EL (cell line): Measurements from ENCODE around the gene NFS1.
A peak's percentile ranks its signal among the peaks of the same experiment; 100 is the strongest.
"Not testable (repeated sequence)": the region's sequence is repeated elsewhere in the genome, so short reads cannot be mapped to it uniquely, and the experiment has no call there.

Experiments
- DNase-seq: peaks from one replicate; pipeline ENCODE4 v3.0.0-alpha.2; 2016

The NFS1 gene

GRCh38 chr20:35706591-35707529, 7.7 kb upstream of the NFS1 start:
- DNase-seq = not testable (repeated sequence)

- DNase-seq = not testable (repeated sequence)
These were observed 6.7 kb upstream of the NFS1 start for GRCh38 chr20:35705894-35706293.

GRCh38 chr20:35704514-35705261, 5.5 kb upstream of the NFS1 start:
- no peak for DNase-seq

- no peak for DNase-seq
These were observed 3.9 kb upstream of the NFS1 start for GRCh38 chr20:35702824-35703695.

GRCh38 chr20:35702051-35702823, 3.1 kb upstream of the NFS1 start:
- peak; percentile 34 for DNase-seq

GRCh38 chr20:35700625-35701148, 1.5 kb upstream of the NFS1 start:
- DNase-seq = no peak

GRCh38 chr20:35699957-35700624, 939 bp upstream of the NFS1 start:
- no peak for DNase-seq

GRCh38 chr20:35698298-35699126, 640 bp downstream of the NFS1 start:
- DNase-seq = no peak

GRCh38 chr20:35697696-35698297, 1.4 kb downstream of the NFS1 start:
- DNase-seq = no peak

GRCh38 chr20:35695978-35696377, 3.2 kb downstream of the NFS1 start:
- DNase-seq = no peak

- no peak for DNase-seq
These were observed 3.9 kb downstream of the NFS1 start for GRCh38 chr20:35695245-35695749.

GRCh38 chr20:35690265-35690664, 8.9 kb downstream of the NFS1 start:
- DNase-seq = no peak

GRCh38 chr20:35686872-35687271, 12.3 kb downstream of the NFS1 start:
- not testable (repeated sequence) for DNase-seq

GRCh38 chr20:35685368-35685767, 13.8 kb downstream of the NFS1 start:
- not testable (repeated sequence) for DNase-seq

GRCh38 chr20:35681960-35682359, 17.2 kb downstream of the NFS1 start:
- DNase-seq = no peak

GRCh38 chr20:35680452-35681183, 18.5 kb downstream of the NFS1 start:
- no peak for DNase-seq

- no peak for DNase-seq
These were observed 24.2 kb downstream of the NFS1 start for GRCh38 chr20:35674921-35675320.

GRCh38 chr20:35673884-35674283, 25.3 kb downstream of the NFS1 start:
- no peak for DNase-seq

GRCh38 chr20:35669681-35670080, 29.5 kb downstream of the NFS1 start:
- no peak for DNase-seq
